GM23248 (cell line): Measurements from ENCODE around the gene PDLIM7.

Experiments
- EZH2 ChIP-seq: fragments of 200-600 bp; sonication (generic); IDR thresholded peaks from 2 replicates; pipeline ENCODE4 v1.6.1; 2018; ENCODE audit warnings: antibody characterized with exemption, mild to moderate bottlenecking; ENCODE audit not compliant: insufficient read depth, poor library complexity, severe bottlenecking
- EZH2phosphoT487 ChIP-seq: fragments of 200-600 bp; sonication (generic); IDR thresholded peaks from 2 replicates; pipeline ENCODE4 v1.6.1; 2018; ENCODE audit warnings: antibody characterized with exemption, moderate library complexity, mild to moderate bottlenecking, low read depth; ENCODE audit not compliant: insufficient read depth

- no peak for TF ChIP-seq EZH2
- no peak for TF ChIP-seq EZH2phosphoT487
These were observed 29.4 kb upstream of the PDLIM7 start for GRCh38 chr5:177526791-177527190.
